GM21737 (cell line): Measurements from ENCODE around the gene PRDX2.
"Not testable (repeated sequence)": the region's sequence is repeated elsewhere in the genome, so short reads cannot be mapped to it uniquely, and the experiment has no call there.

Experiments
- ATAC-seq: cut with Tn5 transposase; IDR thresholded peaks from one replicate; pipeline ENCODE4 v1.9.1; 2021; ENCODE audit warnings: mild to moderate bottlenecking, moderate library complexity; ENCODE audit not compliant: unreplicated experiment

Gene PRDX2

GRCh38 chr19:12825254-12826131, 23.9 kb upstream of the PRDX2 start:
- no peak for ATAC-seq

GRCh38 chr19:12821761-12822160, 20.2 kb upstream of the PRDX2 start:
- ATAC-seq, result no peak

- not testable (repeated sequence) for ATAC-seq
Measured at GRCh38 chr19:12817810-12818209, 16.2 kb upstream of the PRDX2 start.

- ATAC-seq, result not testable (repeated sequence)
Measured at GRCh38 chr19:12817188-12817587, 15.6 kb upstream of the PRDX2 start.

- no peak for ATAC-seq
Measured at GRCh38 chr19:12815088-12815487, 13.5 kb upstream of the PRDX2 start.

- peak; percentile 83 for ATAC-seq
Measured at GRCh38 chr19:12806242-12807081, 4.9 kb upstream of the PRDX2 start, which contains the start of gene RNASEH2A. TSS of gene RNASEH2A (plus strand) at chr19:12806584. CDS start at chr19:12806674, 90 bp downstream.

GRCh38 chr19:12804051-12804450, 2.5 kb upstream of the PRDX2 start:
- ATAC-seq, result no peak

GRCh38 chr19:12802267-12803106, 887 bp upstream of the PRDX2 start:
- ATAC-seq, result no peak

- no peak for ATAC-seq
Measured at GRCh38 chr19:12800923-12801465, 606 bp downstream of the PRDX2 start.

GRCh38 chr19:12800466-12800770, 1.2 kb downstream of the PRDX2 start:
- ATAC-seq, result no peak

- no peak for ATAC-seq
Measured at GRCh38 chr19:12799742-12800465, 1.7 kb downstream of the PRDX2 start.

- not testable (repeated sequence) for ATAC-seq
Measured at GRCh38 chr19:12797607-12798006, 4.0 kb downstream of the PRDX2 start.

GRCh38 chr19:12797141-12797587, 4.4 kb downstream of the PRDX2 start:
- ATAC-seq, result no peak

GRCh38 chr19:12796146-12797071, 5.2 kb downstream of the PRDX2 start:
- ATAC-seq, result no peak

- no peak for ATAC-seq
Measured at GRCh38 chr19:12794971-12795381, 6.6 kb downstream of the PRDX2 start.

- no peak for ATAC-seq
Measured at GRCh38 chr19:12794196-12794941, 7.2 kb downstream of the PRDX2 start.

GRCh38 chr19:12793290-12794195, 8.1 kb downstream of the PRDX2 start:
- peak; percentile 25 for ATAC-seq
